ENCODE results near the gene SLC22A23.

DNA sequence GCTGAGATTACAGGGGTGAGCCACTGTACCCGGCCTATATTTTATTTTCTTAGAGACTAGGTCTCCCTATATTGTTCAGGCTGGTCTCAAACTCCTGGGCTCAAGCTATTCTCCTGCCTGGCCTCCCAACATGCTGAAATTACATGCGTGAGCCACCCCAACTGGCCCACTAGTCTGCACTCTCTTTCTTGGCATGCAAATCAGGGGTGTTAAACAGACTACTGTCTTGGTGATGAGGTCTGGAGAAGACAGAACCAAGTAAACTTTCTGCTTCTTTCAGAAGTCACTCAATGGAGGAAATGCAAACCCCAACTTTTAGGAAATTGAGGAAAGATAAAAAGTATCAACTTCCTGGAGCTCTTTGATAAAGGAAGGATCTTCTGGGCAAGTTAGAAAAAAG is 221.4 kb downstream of the SLC22A23 start:
- TF ChIP-seq CTCF (IDR thresholded peaks at IDR 0.05), result no peak
- no peak for TF ChIP-seq POLR2A (IDR thresholded peaks at IDR 0.05)
